Body of pancreas (tissue), 4 donors: Measurements from ENCODE around the gene SNX20. TPM values are rescaled to one million over a fixed set of nuclear protein-coding genes. Genes with fewer than 3 reads are reported as not detected.

ENCODE experiments used
- ATAC-seq: fragments of 150-250 bp; one replicate; pipeline ENCODE4 v1.9.1; 2016
- DNase-seq, 4 donors: peaks; one replicate each; pipeline ENCODE4 v3.0.0-alpha.2; 2019
- H3K27ac ChIP-seq, 4 donors: fragments of 200-600 bp; sonication (generic); 1 replicate in 3 of 4; 2 replicates in 1 of 4; pipeline versions ENCODE4 v1.5.1 to v1.6.1; 2016 to 2019; ENCODE audit warnings: mild to moderate bottlenecking in 1 of 4, mixed read lengths in 1 of 4, moderate library complexity in 1 of 4
- H3K27me3 ChIP-seq, 2 donors: fragments of 200-600 bp; sonication (generic); one replicate each; pipeline ENCODE4 v1.6.0; 2016; ENCODE audit warnings: mild to moderate bottlenecking in 1 of 2
- H3K36me3 ChIP-seq, 2 donors: fragments of 200-600 bp; sonication (generic); replicated peaks in 1 of 2; 2 replicates each; pipeline ENCODE4 v1.5.1; 2016; ENCODE audit warnings: low read depth in 2 of 2; ENCODE audit not compliant: insufficient read depth in 1 of 2
- H3K4me1 ChIP-seq: fragments of 200-600 bp; sonication (generic); one replicate; pipeline ENCODE4 v1.6.0; 2016
- H3K4me3 ChIP-seq, 2 donors: fragments of 200-600 bp; sonication (generic); 1 replicate in 1 of 2; 2 replicates in 1 of 2; pipeline ENCODE4 v1.5.1; 2016 to 2019
- H3K9me3 ChIP-seq, 3 donors: fragments of 200-600 bp; sonication (generic); 1 replicate in 2 of 3; 2 replicates in 1 of 3; pipeline ENCODE4 v1.5.1; 2016
- POLR2A ChIP-seq, 3 donors: fragments of 450-650 bp; IDR thresholded peaks; one replicate each; pipeline ENCODE4 v1.6.1; 2016; ENCODE audit warnings: antibody characterized with exemption in 3 of 3, mild to moderate bottlenecking in 2 of 3
- WGBS, 2 donors: methylation state at CpG; one replicate each; pipeline ENCODE4 v1.1.5; 2017; 5-methylcytosine and 5-hydroxymethylcytosine counted together
- intact Hi-C: fragments of 100-400 bp; cut with DNase I; formaldehyde crosslinking; loops from one replicate; pipeline ENCODE4 v1.15.1; 2023
- total RNA-seq, 2 donors: library from RNA; depleted of rRNA; stranded (reverse); fragments of >200 nt; gene quantifications; one replicate each; pipeline ENCODE4 v1.1.0, GENCODE V29; 2016
- TF ChIP-seq, protein P1 (sequence below), 7 experiments: fragments of 450-650 bp in 4 of 7; fragments of 200-600 bp in 3 of 7; sonication (generic) in 3 of 7; IDR thresholded peaks; one replicate each; pipeline ENCODE4 v1.5.1; 2016 to 2019; ENCODE audit warnings: antibody characterized with exemption in 7 of 7

The SNX20 gene
- total RNA-seq, 2 donors from 2014 or later: 0.99 to 2.1 TPM

DNA sequence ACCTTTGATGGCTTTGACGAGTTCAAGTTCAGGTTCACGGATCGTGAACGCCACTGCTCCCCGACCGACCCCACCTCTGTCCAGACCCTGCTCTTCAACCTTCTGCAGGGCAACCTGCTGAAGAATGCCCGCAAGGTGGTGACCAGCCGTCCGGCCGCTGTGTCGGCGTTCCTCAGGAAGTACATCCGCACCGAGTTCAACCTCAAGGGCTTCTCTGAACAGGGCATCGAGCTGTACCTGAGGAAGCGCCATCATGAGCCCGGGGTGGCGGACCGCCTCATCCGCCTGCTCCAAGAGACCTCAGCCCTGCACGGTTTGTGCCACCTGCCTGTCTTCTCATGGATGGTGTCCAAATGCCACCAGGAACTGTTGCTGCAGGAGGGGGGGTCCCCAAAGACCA lies 29.9 kb upstream of the SNX20 start:
- H3K36me3 ChIP-seq: no peaks in the 10 kb centered on the region
- ATAC-seq: no peak
- intact Hi-C loops: no loop called here
- H3K4me3 ChIP-seq: no peak overlapping the region
- no peaks in the 10 kb centered on the region for H3K9me3 ChIP-seq
- TF ChIP-seq, protein P1, sequence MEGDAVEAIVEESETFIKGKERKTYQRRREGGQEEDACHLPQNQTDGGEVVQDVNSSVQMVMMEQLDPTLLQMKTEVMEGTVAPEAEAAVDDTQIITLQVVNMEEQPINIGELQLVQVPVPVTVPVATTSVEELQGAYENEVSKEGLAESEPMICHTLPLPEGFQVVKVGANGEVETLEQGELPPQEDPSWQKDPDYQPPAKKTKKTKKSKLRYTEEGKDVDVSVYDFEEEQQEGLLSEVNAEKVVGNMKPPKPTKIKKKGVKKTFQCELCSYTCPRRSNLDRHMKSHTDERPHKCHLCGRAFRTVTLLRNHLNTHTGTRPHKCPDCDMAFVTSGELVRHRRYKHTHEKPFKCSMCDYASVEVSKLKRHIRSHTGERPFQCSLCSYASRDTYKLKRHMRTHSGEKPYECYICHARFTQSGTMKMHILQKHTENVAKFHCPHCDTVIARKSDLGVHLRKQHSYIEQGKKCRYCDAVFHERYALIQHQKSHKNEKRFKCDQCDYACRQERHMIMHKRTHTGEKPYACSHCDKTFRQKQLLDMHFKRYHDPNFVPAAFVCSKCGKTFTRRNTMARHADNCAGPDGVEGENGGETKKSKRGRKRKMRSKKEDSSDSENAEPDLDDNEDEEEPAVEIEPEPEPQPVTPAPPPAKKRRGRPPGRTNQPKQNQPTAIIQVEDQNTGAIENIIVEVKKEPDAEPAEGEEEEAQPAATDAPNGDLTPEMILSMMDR (IDR thresholded peaks at IDR 0.05): no peak
- no peak for TF ChIP-seq POLR2A (IDR thresholded peaks at IDR 0.05)
- WGBS, 2 donors: 89 to 95% methylated on average over 16 to 21 of the region's 21 CpGs
- peak overlapping the region in 1 of 4 donors; percentile 36 for H3K27ac ChIP-seq
- no peak for DNase-seq
- no peaks in the 10 kb centered on the region for H3K27me3 ChIP-seq
- no peaks in the 10 kb centered on the region for H3K4me1 ChIP-seq

DNA sequence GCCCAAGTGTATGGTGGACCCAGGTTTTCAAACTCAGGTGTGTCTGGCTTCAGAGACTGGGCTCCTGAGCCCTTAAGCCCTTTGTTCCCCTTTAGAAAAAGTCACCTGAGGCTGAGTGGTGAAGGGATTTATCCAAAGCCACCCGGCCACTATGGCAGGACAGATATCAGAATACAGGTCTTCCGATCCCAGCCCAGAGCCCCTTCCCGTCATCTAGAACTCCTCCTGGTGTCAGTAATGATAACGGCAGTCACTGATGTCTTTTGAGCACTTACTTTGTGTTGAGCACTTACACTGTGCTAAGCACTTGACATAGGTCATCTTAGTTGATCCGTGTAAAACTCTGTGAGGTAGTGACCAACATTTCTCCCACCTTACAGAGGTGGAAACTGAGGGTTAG lies 28.9 kb upstream of the SNX20 start:
- ATAC-seq (no peak), DNase-seq (no peak)
- Histone ChIP-seq H3K27ac (no peak overlapping the region), H3K4me1 (no peaks in the 10 kb centered on the region), H3K27me3 (no peaks in the 10 kb centered on the region), H3K36me3 (no peaks in the 10 kb centered on the region), H3K4me3 (no peak overlapping the region), H3K9me3 (peaks cover 0 to under 1% (median 0%) of the 10 kb centered on the region in 3 donors)
- no peak for TF ChIP-seq POLR2A (IDR thresholded peaks at IDR 0.05)
- TF ChIP-seq, protein P1 (IDR thresholded peaks at IDR 0.05): no peak
- intact Hi-C loops: no loop called here
- WGBS, 2 donors: 73 to 81% methylated on average over 4 to 5 of the region's 5 CpGs

- DNase-seq (peak in 1 of 4 donors; percentile 33), ATAC-seq (no peak)
- Histone ChIP-seq H3K27ac (peak overlapping the region in 1 of 4 donors; percentile 20), H3K4me1 (no peaks in the 10 kb centered on the region), H3K36me3 (no peaks in the 10 kb centered on the region), H3K9me3 (peaks cover 0 to 9% (median 0%) of the 10 kb centered on the region in 3 donors), H3K4me3 (no peak overlapping the region), H3K27me3 (no peaks in the 10 kb centered on the region)
- TF ChIP-seq, protein P1 (IDR thresholded peaks at IDR 0.05): no peak
- TF ChIP-seq POLR2A (IDR thresholded peaks at IDR 0.05): no peak
- intact Hi-C loops: no loop called here
- WGBS, 2 donors: 51 to 64% methylated on average over 8 of the region's 8 CpGs
Observed at GRCh38 chr16:50709061-50709684, 28.1 kb upstream of the SNX20 start.

GRCh38 chr16:50708373-50709060 lies 27.4 kb upstream of the SNX20 start:
- Histone ChIP-seq H3K4me1 (no peaks in the 10 kb centered on the region), H3K4me3 (no peak overlapping the region), H3K27me3 (no peaks in the 10 kb centered on the region), H3K9me3 (peaks cover 0 to 14% (median 0%) of the 10 kb centered on the region in 3 donors), H3K36me3 (no peaks in the 10 kb centered on the region), H3K27ac (peak overlapping the region in 1 of 4 donors; percentile 20)
- TF ChIP-seq, protein P1 (IDR thresholded peaks at IDR 0.05): no peak
- no peak for TF ChIP-seq POLR2A (IDR thresholded peaks at IDR 0.05)
- no peak for ATAC-seq
- 71 to 81% methylated on average over 9 to 10 of the region's 10 CpGs for WGBS, 2 donors
- intact Hi-C loops: no loop called here
- no peak for DNase-seq
